Sigmoid colon (tissue), 4 donors: ENCODE results near the gene SIDT1.

Experiments
- POLR2A ChIP-seq, 2 donors: fragments of 450-650 bp; IDR thresholded peaks; one replicate each; pipeline ENCODE4 v1.6.1; 2016; ENCODE audit warnings: antibody characterized with exemption in 2 of 2, mild to moderate bottlenecking in 2 of 2, moderate library complexity in 2 of 2
- POLR2AphosphoS5 ChIP-seq, 4 donors: sonication (generic); formaldehyde crosslinking; IDR thresholded peaks; one replicate each; pipeline ENCODE4 v1.6.1; 2017; ENCODE audit warnings: antibody characterized with exemption in 4 of 4
- TF ChIP-seq, protein P1 (sequence below), 4 experiments: fragments of 450-650 bp in 3 of 4; fragments of 200-600 bp in 1 of 4; IDR thresholded peaks; one replicate each; pipeline ENCODE4 v1.5.1; 2016 to 2019; ENCODE audit warnings: antibody characterized with exemption in 4 of 4, mild to moderate bottlenecking in 3 of 4, moderate library complexity in 2 of 4

DNA sequence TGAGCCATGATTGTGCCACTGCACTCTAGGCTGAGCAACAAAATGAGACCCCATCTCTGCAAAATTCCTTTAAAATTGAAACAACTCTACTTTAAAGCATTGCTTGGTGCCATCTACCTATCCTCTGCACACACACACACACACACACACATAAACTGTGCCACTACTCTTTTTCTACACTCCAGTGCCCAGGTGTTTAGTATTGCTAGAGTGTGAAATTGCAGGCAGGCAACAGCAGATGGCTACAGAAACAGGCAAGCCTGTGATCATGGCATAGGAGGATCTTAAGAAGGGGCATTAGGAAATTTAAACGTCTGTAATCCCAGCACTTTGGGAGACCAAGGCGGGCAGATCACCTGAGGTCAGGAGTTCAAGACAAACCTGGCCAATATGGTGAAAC lies 39.0 kb downstream of the SIDT1 start:
- no peak for TF ChIP-seq POLR2A (IDR thresholded peaks at IDR 0.05)
- TF ChIP-seq, protein P1, sequence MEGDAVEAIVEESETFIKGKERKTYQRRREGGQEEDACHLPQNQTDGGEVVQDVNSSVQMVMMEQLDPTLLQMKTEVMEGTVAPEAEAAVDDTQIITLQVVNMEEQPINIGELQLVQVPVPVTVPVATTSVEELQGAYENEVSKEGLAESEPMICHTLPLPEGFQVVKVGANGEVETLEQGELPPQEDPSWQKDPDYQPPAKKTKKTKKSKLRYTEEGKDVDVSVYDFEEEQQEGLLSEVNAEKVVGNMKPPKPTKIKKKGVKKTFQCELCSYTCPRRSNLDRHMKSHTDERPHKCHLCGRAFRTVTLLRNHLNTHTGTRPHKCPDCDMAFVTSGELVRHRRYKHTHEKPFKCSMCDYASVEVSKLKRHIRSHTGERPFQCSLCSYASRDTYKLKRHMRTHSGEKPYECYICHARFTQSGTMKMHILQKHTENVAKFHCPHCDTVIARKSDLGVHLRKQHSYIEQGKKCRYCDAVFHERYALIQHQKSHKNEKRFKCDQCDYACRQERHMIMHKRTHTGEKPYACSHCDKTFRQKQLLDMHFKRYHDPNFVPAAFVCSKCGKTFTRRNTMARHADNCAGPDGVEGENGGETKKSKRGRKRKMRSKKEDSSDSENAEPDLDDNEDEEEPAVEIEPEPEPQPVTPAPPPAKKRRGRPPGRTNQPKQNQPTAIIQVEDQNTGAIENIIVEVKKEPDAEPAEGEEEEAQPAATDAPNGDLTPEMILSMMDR (IDR thresholded peaks at IDR 0.05), result no peak
- no peak for TF ChIP-seq POLR2AphosphoS5 (IDR thresholded peaks at IDR 0.05)
